HPDE6-E6E7 (cell line): Measurements from ENCODE around the gene TCEANC2.

Source experiments
- DNase-seq: peaks from one replicate; pipeline ENCODE4 v3.0.0; 2011; ENCODE audit warnings: missing footprints; ENCODE audit errors: extremely low spot score

Gene TCEANC2

DNA sequence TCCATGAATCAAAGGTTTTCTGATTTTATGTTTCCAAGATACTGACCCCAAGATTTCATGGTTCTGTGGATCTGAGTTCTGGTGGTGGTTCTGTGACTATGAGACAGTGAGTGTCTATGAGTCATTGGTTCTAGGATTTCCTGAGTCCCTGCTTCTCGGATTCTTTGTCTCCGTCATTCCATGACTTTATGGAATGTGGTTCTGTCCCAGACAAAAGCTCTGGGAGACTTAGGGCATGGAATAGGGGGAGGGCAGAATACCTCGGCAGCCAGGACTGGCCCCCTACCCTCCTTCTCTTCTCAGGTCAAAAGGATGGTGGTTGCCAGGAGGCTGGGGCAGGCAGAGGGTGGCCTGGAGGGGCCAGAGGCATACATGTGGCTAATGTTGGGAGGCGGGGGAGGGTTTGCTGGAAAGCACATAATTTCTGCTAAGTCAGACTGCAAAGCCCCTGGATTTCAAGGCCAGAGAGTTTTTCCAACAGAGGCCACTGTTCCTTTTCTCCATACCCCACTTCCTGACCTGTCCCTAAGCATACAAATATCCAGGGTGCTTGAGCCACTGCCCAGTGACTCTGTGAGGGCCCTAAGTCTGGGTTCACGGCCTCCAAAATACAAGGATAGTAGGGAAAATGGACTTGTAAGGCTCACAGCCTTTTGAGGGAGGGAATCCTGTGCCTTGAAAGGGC, 82.2 kb downstream of the TCEANC2 start:
- no peak for DNase-seq

DNA sequence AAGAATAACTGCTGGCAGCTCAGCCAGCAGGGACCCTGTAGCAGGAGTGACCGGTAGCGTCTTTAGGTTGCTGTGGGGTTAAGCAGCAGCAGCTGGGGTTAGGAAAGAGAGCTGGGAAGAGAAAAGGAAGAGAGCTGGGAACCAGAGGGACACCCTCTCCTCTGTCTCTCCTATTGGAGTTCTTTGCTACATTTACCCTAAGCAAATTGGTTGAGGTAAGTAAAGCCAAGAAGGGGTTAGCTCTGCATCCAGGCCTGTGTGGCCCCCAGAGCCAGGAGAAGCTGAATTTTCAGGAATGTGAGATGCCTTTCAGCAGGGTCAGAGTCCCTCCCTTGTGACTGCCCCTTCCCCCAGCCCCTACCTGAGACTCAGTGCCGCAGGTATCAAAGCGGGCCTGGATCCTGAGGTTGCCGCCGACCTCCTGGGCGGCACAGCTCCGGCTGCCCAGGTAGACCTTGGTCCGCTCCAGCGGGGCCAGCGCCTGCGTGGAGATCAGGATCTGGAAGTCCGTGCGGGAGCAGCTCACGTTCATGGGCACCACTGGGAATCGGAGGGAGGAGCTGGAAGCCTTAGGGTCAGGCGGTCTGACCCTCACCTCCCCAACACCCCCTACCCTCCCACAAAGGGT, 83.0 kb downstream of the TCEANC2 start:
- DNase-seq, result no peak

DNA sequence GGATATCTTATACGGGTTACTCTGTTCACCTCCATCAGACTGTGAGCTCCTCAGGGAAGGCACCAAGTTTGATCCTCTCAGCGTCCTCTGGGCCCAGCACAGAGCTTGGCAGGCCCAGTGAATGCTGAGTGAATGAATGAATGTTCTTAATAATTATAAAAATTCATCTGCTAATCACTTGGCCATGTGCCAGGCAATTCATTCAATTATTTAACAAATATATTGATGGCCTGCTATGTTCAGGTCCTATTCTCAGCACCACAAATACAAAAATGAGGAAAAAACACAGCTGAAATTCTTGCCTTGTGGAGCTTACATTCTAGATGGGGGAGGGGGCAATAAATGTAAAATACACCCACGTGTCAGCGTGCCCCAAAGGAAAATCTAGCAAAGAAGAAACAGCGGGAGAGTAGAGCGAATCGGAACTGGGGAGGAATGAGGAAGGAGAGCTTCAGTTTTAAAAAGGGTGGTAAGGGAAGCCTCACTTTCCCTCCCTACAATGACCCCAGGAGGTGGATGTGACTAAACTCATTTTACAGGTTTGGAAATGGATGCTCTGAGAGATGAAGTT, 83.6 kb downstream of the TCEANC2 start:
- no peak for DNase-seq

DNA sequence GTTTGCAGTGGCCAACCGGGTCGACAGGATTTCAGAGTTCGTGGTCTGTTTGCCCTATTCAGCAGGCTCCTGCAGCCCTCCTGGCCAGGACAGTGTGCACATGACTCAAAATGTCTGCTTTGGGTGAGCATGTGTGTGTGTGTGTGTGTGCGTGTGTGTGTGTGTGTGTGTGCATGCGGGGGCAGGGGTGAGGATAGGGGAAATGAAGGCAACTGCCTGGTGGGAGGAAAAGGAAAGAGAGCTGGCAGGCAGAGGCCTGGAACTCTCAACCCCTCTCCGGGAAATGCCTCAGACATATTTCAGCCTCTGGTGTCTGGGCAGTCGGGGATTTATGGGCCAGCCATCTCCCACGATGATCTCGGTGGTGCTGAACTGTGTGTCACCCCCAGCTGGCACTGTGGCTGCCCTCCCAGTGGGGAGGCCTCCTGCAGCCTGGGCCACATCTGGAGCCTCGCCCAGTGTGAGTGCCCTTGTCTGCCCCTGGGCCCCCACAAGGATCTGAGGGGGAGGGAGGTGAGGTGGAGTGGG, 84.2 kb downstream of the TCEANC2 start:
- DNase-seq, result no peak

DNA sequence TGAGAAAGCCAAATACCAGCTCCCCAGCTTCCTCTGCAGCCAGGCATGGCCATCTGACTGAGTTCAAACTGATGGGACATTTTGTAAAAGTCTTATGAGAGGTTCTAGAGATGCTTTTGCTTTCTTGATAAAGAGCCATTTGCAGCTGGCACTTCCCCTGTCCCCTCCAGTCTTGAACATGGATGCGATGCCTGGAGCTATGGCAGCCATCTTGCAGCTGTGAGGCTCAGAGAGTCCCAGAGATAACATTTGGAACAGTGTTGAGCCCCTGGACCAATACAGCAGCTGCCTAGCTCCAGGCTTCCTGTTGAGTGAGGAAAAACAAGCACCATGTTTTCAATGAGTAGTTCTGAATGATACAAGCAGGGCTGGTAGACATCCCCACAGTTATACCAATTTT, 85.6 kb downstream of the TCEANC2 start:
- DNase-seq, result no peak

DNA sequence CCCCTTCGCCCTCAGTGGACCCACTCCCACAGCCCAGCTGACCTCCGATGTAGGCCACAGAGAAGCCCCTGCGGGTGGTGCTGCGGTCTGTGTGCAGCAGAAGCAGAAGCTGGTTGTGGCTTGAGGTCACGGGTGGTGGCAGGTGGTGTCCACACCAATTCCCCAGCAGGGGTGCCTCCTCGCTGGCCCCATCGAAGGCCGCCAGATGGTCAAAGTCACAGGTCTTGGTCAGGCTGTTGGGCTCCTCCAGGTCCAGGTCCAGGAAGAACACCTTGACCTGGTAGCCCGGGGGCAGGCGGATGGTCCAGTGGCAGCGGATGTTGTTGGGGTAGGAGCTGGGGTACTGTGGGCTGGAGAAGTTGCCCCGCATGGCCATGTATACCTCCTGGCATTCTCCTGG, 86.3 kb downstream of the TCEANC2 start:
- DNase-seq, result no peak

DNA sequence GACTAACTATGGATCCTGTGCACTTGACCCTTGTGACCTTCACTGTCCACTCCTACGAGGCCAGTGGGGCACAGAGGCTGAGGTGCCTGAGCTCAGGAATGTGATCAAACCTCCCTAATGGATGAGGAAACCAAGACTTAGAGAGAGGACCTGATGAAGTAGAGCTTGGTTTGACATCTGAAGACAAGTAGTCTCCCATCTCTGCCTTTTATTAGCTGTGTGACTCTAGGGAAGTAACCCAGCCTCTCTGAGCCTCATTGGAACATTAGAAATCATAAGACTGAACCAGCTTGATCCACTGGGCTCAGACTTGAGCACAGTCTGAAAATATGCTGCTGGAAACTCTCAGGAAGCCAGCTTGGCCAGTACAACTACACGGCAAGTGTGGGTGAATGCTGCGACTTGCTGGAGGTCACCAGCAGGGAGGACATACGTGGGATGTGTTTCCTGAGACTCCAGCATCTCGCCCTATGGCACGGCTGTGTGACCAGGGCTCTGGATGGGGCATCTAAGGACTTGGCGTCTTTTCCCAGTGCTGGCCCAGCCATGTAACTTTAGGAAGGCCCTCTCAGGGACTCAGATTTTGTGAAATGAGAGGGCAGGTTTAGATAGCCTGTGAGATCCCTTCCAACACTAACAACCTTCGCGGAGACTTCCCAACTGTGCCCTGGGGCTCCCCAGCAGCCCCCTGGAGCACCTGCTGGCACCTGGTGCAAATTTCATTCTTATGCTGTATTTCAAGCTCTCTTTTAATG, 88.9 kb downstream of the TCEANC2 start:
- DNase-seq, result no peak

DNA sequence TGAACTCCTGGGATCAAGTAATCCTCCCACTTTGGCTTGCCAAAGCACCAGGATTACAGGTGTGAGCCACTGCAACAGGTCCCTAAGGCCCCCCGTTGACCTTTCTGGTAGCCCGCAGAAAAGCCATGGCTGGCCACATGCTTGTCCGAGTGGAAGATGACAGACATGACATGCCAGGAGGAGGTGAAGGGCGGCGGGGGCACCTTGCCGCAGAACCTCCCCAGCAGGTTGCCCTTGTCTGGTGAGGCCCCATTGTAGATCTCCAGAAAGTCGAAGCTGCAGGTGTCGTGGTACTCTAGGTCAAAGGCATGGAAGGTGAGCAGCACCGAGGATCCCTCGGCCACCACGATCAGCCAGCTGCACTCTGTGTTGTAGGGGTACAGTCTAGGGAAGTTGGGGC, 91.0 kb downstream of the TCEANC2 start:
- DNase-seq, result no peak

DNA sequence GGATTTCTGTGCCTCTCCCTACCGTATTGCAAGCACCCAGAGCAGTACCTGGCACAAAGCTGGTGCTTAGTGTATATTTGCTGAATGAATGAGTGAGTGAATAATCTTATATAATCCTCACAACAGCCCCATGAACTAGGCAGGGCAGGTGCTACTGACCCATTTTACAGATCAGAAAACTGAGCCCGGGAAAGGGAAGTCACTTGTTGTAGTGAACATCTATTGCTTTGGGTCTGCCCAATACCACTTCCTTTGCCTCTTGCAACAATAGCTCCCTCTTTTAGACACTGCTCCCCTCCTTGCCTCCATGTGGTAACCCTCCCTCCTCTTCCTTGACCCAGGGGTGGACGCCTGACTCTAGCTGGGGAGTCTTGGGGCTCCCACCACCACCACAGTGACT, 96.3 kb downstream of the TCEANC2 start:
- no peak for DNase-seq

DNA sequence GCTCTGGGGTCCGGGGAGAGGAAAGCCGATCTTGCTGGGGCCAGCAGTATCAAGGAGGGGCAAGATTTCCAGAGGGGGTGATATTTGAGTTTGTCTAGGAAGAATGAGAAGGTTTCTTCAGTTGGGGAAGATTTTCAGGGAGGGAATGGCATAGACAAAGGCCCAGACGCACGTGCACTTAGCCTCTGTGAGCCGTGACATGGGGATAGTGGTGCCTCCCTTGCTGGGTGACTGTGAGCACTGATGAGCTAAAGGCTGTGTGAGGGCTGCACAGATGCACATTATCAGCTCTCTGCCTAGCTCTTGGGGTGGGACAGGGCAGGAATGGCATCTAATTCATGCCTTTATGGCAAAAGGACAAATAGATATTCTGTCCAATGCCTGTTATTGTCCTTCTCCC, 97.6 kb downstream of the TCEANC2 start:
- no peak for DNase-seq

DNA sequence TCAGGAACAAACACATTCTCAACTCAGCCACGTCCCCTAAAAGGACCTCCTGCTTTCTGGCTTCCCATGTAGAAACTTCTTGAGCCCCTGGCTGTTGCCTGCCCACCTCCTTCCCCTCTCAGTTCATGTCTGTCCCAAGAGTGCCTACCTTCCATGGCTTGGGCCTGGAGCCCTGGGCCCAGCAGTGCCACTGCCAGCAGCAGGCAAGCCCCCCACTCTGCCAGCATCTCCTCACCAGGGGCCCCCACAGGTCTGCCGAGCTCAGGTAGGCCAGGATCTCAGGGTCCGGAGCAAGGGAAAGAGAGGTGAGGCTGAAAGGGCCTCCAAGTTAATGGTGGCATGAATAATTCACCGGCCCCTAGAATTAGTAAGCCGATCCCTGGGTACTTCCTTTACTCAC, 99.3 kb downstream of the TCEANC2 start, which contains the start of gene CDCP2:
CDCP2 (minus strand) TSS at position 305 of the 400 bp plus-strand sequence; CDS start at position 227, 78 bp downstream.
- DNase-seq, result no peak

DNA sequence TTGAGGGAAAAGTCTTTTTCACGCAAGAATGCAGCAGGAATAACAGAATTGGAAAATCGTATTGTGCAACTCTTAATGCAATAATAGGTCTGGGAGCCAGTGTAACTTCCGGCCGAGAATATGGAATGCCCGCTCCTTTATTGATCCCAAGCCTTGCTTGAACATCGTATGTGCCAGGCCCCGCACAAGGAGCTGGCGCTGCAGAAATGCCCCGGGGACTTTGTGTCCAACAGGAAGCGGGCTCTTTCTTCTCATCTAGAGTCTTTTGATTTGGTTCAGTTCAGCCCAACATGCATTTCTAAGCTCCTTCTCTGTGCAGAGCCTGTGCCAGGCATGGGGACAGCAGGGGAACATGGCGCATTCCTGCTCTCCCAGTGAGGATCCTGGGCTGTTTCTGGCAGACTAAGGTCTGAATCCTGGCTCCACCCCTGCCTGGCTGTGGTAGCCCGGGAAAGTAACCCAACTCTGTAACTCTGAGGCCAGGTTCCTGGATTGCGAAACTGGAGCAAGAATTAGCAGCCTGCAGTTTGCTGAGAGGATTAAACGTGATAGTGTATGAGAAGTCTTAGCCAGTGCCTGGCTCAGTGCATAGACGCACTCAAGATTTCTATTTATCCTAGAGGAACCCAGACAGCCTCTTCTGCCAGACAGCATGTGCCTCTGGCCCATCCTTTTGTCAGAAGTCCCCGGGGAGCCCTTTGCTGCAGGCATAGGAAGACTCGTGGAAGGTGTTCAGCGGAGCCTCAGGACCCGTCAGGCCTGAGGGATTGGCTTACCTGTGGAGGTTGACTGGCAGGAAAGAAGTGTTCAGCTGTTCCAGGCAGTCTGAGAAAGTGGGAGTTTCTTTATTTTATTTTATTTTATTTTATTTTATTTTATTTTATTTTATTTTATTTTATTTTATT, 100.4 kb downstream of the TCEANC2 start:
- DNase-seq, result peak; percentile 72
